HG02610 (cell line): ENCODE measurements around the gene FGGY.

Experiments
- ATAC-seq: cut with Tn5 transposase; IDR thresholded peaks from one replicate; pipeline ENCODE4 v1.9.1; 2021; ENCODE audit warnings: mild to moderate bottlenecking, moderate library complexity; ENCODE audit not compliant: unreplicated experiment

FGGY gene

DNA sequence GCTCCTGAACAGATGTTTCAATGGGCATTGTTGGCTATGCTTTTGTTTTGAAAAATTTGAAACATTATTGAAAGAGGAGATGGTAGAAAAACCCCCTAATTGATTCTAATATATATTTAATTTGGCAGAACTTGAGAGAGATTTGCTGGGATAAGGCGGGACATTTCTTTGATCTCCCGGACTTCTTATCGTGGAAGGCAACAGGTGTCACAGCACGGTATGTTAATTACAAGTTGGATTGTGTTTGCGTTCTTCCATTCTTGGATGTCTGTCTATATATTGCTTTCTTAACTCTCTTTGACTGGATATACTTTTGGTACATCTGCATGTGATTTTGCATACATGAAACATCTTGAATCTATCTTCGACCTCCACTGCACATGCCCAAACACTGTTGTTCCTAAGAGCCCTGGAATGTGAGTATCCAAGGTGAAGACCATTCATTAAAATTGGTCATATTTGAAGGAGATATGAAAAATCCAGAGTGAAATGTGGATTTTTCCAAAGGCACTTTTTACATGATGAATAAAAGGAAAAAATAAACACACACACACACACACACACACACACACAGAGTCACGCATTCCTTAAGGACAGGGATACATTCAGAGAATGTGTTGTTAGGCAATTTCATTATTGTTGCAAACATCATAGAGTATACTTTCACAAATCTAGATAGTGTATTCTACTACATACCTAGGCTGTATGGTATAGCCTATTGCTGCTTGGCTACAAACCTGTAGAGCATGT, 81.9 kb downstream of the FGGY start:
- no peak for ATAC-seq

DNA sequence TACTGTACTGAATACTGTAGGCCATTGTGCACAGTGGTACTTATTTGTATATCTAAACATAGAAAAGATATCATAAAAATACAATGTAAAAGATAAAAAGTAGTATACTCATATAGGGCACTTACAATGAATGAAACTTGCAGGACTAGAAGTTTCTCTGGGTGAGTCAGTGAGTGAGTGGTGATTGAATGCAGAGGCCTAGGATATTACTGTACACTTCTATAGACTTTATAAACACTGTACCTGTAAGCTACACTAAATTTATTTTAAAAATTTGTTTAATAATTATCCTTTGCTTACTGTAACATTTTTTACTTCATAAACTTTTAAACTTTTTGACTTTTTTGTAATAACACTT, 82.5 kb downstream of the FGGY start:
- no peak for ATAC-seq

DNA sequence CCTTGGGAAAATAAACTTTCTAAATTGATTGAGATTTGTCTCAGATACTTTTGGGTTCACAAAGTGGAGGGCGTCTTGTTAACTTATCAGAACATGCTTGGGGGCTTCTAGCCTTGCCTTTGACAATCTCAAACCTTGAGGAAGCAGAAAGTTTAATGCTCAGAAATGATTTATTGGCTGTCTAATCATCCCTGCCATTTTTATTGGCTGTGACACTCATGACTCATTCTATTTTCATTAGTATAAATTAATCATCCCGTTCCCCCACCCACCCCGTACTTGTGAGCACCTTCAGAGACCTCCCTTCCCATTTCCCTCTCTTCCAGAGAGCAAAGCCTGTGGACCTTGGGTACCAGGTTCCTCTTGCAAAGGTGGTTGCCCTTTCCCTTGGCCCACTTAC, 87.1 kb downstream of the FGGY start:
- no peak for ATAC-seq

DNA sequence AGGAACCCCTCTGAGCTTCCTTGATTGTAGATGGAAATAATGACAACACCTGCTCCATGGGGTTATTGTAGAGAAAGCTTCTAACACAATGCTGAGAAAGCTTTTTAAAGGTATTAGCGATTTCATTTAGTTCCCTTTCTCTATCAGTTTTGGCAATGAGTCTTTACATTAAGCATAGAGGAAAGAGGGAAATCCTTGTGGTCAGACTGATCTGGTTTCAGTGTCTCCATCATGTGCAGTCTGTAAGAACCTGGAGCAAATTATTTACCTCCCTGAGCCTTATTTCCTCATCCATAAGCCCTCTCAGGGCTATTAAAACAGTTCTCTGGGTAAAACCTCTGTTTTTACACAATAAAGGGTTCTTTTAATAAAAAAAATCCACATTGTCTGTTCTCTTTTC, 87.5 kb downstream of the FGGY start:
- ATAC-seq: no peak

DNA sequence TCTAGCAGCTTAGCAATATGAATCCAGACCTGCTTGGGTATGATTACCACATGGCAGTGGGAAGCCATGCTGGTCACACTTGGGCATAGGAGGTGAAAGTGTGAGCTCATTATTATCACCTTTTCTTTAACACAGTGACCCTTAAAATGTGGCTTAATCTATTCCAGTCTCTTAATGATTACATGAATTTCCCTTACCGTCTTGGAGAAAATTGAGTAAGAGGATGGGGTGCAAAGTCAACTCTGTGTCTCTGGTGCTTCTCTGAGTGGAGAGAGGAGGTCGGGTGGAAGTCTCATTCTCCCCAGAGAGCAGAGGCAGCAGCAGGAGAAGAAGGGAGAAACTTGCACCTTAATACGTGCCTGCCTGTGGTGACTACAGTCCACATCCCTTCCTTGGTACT, 91.3 kb downstream of the FGGY start:
- no peak for ATAC-seq

DNA sequence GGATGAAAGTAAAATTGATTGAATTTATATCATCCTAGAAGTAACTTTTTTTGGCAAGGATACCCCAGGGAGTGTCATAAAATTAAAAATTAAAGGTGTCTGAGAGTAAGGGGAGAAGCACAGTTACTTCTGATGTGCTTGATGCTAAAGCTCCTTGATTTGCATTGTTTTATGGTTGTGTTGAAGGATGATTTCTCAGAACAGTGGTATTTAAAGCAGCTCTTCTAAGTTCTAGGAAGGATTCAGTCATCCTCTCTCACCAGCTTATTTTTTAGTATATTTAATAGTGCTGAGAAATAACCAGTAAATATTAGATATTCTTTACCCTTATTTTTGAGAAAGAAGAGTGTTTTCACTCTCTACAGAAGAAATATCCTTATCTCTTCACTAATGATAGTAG, 93.0 kb downstream of the FGGY start:
- no peak for ATAC-seq

DNA sequence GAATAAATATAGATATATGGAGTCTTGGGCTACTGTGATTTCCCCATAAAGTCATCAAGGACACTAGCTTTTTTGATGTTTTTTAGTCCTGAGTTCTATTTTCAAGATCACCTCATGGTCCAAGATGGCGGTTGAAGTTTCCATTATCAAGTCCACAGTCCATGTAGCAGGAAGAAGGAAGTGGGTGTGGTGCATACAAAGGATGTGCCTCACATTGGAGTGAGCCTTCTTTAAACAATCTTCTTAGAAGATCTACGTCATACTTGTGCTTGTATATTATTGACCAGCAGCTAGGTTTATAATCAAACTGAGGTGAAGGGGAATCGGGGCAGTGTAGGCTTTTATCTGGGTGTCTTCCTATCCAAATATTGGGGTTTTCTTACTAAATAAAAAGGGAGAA, 93.4 kb downstream of the FGGY start:
- no peak for ATAC-seq

DNA sequence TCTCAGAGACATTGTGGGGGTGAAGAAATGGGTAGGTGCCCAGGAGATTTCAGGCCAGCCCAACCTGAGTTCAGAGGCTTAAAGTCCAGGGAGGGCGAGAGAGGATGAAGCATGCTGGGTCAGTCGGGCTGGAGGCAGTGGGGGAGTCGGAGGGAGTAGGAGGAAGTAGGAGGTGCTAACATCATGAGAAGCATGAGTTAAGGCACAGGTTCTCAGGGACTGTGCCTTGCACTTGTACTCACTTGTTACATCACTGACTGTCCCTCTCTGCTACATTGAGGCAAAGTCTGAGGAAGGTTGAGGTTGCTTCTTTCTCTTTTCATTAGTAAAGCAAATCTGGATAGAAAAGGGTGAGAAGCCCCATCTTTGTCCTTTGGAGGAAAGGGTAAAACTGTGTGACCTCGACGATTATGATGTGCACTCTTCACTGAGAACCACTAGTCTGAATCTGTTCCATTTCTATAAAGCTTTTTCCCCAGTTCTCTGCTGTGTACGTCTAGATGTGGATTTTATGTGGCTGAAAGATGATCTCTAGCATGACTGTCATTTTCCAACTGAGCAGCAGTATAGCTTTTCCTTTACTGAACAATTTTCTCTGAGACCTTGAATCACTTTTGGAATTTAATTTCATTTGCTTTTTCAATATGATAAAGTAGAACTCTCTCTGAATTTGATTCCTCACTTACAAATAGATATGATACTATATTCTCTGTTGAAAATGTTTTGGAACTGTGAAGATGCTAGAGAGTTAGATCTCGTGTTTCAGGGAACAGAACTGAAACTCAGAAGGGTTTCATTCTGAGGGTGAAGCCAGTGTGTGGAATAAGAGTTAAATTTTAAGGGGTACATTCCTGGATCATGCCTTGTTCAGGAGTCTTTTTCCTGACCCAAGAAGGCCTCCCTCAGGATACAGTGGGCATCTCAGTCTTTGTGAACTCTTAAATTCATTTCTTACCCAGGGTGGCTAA, 94.6 kb downstream of the FGGY start:
- ATAC-seq: no peak

DNA sequence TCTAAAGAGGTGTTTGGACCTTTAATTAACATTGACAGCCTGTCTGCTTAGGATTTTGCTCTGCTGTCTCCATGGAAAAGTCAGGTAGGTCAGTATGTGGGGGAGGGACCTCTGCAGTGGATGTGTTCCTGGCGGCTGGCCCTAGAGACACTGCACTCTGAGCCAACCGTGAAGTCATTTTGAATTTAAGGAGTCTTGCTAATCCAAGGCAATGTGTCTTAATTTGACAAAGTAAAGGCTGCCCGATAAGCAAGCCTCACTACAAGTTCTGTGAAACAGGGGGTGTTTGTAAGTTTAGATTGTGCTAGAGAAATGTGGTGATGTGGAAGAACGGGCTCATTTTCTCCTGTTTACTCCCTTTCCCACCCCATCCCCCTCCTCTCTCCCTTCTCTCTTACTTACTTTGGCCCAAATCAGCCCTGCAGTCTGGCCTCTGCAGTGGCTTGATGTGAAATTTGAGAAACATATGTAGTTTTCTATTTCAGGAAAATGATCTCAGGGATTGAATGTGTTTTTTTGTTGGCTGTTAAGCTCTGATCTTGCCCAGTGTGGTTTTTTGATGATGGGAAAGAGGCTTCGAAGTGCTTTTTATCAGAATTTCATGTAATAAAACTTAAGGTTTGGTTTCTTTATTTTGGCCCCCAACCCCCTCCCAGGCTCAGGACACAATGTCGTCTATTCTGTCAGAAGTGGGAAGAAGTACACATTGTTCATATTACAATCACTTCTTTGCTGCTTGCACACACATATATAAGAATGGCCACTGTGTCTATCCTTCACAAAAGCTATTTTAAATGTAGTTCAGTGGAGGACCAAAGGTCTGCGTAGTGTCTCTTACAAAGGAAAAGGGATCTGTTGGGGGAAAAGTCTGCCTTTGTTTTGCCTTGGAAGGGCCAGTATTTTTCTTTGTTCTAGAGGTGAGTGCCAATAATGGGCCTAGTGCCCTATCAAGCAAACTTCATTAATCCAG, 96.6 kb downstream of the FGGY start:
- no peak for ATAC-seq

DNA sequence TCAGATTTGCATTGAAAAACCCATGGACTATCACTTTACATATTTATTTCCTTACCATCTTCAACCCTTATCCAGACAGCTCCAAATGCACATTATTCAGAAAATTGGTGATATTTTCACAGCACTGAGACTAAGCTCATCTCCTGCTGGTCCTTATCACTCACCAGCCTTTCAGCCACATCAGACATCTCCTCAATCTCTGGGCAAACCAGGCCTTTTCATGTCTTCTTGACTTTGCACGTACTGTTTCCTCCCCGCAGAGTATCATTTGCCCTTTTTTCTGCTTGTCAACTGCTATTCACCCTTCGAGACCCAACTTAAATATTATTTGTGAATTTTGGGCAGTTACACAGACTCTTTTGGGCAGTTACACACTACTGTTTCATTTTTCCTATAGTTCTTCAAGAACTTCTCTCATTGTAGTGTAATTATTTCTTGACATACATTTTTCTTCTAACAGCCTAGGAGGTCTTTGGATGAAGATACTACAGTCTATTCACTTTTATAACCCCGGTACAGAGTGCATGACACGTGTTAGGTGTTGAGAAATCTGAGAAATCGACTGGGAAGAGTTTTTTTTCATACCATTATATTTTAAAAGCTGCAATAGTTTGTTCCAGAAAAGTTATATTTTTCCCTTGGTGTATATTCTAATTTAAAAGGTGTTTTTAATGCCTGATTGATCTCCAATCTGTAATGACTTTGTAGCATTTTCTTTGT, 98.0 kb downstream of the FGGY start:
- ATAC-seq: no peak

DNA sequence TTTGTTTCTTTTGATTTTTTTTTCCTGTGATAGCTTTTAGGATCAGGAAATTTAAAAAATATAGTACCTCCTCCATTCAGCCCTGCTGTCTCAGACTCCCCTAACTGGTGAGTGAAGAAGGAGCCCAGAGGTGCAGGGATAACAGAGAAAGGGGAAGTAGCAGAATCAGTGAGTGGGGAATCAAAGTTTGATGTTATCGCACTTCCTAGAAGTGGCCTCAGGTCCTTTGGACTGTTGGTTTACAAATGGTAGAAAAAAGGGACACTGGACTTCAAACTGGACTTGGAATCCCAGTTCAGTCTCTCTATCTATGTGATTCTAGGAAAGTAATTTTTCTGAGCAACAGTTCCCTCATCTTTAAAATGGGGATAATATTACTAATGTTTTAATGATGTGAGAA, 99.5 kb downstream of the FGGY start:
- no peak for ATAC-seq

DNA sequence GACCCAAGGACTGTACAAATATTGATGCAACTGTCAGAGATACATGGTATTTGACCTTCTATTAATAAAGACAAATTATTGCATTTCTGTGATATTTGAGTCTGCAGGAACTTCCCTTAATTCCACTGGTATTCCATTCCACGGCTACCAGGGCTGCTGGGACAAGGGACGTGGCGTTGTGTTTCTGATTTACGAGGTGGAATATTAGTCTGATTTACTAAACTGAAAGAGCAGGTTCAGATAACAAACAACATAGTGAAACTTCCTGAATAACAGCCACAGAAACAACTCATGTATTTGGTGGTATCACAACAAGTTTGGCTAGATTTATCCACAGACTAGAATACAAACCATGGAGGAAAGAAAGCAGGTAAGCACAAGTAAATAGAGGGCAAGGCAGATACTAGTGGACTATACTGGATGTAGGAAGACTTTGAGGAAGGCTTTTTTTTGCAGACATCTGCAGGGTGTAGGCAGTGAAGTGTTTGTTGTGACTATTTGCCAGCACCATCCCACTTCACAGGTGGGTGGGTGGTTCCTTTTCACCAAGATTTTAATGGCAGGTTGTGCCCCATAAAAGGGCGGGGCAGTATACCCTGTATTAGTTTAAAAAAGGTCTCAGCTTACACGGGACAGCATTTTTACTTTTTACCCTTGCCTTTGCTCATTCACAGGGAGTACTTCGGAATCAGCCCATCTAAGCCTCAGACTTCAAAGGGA, 100.4 kb downstream of the FGGY start:
- ATAC-seq: no peak

DNA sequence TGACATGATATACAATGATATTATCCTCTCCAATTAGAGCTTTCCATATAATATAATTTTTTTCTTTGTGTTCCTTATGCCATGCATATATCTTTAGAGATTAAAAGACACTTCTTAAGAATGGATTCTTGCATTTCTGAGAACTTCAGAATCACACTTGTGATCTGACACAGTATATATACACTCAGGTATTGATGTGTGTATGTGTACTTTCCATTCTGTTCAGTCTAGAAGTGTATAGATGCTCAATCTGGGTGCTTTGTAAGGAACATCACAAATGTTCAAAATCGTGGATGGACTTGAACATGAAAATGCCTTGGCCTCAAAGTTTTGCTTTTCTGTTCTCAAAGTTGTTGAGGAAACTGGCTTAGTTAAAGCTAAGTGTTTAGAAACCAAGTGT, 102.7 kb downstream of the FGGY start:
- ATAC-seq: no peak

DNA sequence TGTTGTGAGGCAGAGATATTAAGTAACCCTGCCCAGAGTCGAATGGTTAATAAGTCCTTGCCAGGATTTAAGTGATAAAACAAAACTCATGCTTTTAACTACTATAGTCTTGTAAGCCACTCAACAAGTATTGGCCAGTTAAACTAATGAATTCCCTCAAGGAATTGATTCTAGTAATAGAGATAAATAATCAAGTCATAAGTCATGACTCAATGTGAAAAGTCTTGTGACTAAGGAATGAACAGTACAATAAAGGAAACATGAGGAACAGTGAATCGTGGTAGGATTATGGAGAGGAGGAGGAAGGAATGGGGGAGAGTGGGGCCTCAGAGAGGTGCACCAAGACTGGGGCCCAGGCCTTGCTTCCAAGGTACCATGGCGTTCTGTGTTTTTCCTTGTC, 104.7 kb downstream of the FGGY start:
- no peak for ATAC-seq

DNA sequence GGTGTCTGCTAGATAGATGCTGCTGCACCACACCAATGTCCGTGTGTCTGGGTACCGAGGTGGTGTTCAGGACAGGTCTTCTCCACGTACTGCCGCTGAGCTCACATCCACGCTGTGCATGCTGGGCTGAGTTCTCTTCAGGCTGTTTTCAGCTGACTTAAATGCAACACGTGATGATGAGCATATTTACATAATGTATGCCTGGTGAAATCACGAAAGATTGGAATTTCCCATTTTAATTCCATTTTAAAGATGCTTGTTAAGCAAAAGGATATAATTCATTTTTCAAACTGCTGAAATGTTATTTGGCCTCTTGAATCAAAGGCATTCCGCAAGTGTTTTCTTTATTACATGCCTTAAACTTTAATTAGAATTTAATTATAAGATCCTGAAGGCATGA, 107.9 kb downstream of the FGGY start:
- ATAC-seq: no peak

DNA sequence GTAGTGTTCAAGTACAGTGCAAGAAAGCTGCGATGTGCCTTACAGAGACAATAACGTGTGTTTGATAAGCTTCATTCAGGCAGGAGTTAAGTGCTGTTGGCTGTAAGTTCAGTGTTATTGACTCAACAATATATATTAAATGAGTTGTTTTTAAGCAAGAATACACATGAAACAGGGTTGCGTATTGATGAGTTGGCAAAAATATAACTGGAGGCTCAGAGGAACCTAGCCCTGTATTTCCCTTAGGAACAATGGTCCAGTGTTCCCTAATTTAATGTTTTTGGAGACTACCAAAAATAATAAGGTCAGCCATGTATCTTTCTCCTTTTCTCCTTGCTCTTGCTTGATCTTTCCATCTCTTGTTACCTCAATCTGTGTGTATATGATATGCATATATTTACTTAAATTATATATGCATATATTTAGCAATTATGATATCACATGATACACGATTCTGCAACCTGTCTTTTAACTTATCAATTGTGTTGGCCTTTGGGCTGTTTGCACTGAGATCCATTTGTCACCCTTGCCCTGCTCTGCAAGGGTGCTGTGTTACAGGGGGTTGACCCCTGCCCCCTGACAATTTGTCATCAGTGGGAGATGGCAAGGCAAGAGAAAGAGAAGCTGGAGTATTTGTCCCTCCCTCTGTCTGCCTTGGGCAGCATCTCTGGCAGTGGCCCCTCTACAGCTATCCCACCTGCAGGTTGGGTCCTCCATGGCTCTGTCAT, 109.7 kb downstream of the FGGY start:
- no peak for ATAC-seq

DNA sequence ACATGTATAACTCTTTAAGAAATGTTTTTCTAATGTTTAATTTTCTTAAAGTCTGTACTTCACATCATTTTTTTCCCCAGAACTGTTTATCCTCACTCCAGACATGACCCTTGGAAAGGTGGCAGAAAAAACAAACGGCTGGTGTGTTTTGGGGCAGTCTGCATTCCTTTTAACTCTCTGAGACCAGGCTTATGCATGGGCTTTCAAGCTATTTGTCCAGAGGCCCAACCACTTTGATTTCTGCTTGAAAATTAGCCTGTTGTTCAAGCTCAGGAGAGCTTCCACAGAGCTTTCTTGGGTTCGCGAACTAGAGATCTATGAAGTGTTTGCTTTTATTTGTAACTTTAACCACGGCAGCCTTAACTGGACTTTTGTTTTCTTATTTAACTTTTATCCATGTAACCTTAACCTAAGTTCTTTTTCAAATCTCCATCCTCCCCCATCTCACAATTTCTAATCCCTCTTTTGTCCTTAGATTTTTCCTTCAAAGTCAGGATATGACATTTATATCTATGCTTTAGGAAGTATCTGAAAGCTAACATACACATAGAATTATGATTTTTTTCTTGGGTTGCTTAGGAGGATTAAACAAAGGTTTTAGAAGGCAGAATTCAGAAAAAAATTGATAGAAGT, 111.8 kb downstream of the FGGY start:
- no peak for ATAC-seq

DNA sequence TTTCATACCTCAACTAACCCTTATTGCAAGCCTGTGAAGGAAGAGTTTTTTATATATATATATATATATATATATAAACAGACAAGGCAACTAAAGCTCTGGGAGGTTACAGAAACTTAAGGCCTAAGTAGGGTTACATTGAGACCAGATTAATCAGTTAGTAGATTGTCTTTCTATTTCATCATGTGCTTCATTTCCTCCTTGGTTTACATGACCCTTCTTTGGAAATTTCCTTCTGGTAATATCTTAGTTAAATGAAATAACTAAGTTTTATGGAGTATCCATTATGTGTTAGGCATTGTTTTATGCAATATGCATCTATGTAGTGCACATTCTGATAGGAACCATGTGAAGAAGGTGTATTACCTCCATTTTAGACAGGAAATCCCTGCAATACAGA, 112.7 kb downstream of the FGGY start:
- no peak for ATAC-seq

DNA sequence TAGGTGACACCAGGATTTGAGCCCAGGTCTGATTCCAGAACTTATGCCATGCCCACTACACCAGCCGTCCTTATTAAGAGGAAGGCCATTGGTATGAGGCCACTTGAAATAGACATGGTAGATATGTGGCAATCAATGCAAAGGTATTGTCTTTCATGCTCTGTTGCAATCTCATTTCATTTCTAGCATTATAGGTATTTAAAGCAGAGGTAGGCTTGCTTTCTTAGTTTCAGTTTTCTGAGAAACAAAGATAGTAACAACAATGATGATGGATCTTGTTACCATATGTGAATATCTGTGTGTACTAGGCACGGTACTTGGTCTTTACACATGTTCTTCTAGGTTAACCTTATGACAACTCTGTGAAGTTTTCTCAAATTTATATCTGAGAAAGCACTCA, 113.1 kb downstream of the FGGY start:
- ATAC-seq: peak; percentile 43
